GM19397 (cell line): ENCODE measurements around the gene RABEP2.
"Not testable (repeated sequence)": the region's sequence is repeated elsewhere in the genome, so short reads cannot be mapped to it uniquely, and the experiment has no call there.

ENCODE experiments used
- ATAC-seq: cut with Tn5 transposase; IDR thresholded peaks from one replicate; pipeline ENCODE4 v1.9.1; 2021; ENCODE audit warnings: mild to moderate bottlenecking, moderate library complexity; ENCODE audit not compliant: unreplicated experiment

The RABEP2 gene, protein sequence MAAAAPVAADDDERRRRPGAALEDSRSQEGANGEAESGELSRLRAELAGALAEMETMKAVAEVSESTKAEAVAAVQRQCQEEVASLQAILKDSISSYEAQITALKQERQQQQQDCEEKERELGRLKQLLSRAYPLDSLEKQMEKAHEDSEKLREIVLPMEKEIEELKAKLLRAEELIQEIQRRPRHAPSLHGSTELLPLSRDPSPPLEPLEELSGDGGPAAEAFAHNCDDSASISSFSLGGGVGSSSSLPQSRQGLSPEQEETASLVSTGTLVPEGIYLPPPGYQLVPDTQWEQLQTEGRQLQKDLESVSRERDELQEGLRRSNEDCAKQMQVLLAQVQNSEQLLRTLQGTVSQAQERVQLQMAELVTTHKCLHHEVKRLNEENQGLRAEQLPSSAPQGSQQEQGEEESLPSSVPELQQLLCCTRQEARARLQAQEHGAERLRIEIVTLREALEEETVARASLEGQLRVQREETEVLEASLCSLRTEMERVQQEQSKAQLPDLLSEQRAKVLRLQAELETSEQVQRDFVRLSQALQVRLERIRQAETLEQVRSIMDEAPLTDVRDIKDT

DNA sequence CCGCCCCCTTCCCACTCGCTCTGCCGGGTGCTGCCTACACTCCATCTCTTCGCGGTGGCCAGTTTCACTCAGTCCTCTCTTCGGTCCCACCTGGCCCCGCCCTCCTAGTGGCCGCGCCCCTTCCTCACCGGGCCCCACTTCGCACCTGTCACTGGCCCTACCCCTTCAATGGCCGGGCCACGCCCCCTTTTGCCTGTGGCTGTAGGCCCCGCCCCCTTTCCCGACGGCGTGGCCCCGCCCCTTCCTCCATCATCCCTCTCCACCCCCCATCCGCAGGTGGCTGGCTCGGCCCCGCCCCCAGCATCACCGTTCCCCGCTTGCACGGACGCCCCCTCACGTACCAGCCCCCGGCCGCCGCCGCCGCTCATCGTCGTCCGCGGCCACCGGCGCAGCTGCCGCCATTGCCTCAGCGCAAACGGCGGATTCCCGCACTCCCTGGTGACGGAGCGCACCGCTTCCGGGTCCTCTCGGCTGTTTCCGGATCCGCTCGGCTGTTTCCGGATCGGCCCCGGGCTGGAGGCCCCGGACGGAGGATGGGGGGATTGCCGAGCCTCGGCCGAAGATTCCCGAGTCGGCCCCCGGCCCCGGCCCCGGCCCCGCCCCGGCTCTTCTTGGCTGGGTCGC is at the start of gene RABEP2:
Gene RABEP2, minus strand, starts transcription at position 477 of the 624 bp plus-strand sequence. Its CDS starts 75 bp downstream, at position 402.
- ATAC-seq: peak; percentile 61

DNA sequence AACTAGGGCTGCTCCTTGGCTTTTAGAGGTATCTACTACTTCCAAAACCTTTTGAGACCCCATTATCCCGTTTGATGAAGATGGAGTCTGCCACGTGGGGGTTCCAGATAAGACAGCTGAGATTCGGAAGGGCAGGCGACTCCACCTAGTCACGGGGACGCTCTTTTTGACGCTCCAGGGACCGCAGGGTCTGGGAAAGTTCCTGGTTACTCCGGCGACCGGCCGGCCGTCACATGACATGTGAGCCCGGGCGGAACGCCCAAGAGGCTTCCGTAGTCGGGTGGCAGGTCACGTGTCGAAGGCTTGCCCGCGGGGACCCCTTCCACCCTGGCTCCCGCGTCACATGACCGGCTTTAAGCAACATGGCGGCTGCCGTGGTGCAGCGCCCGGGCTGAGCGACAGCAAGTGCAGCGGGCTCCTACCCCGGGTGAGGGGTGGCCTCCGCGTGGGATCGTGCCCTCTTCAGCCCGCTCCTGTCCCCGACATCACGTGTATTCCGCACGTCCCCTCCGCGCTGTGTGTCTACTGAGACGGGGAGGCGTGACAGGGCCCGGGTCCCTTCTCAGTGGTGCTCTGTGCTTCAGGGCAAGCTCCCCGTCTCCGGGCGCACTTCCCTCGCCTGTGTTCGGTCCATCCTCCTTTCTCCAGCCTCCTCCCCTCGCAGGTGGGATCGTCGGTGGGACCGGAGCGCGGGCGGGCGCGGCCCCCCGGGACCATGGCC is 49.6 kb upstream of the RABEP2 start, which contains the start of gene SPNS1:
Gene SPNS1, plus strand, starts transcription at position 342 of the 721 bp plus-strand sequence. Its CDS starts 374 bp downstream, at position 716.
- ATAC-seq: peak; percentile 84

DNA sequence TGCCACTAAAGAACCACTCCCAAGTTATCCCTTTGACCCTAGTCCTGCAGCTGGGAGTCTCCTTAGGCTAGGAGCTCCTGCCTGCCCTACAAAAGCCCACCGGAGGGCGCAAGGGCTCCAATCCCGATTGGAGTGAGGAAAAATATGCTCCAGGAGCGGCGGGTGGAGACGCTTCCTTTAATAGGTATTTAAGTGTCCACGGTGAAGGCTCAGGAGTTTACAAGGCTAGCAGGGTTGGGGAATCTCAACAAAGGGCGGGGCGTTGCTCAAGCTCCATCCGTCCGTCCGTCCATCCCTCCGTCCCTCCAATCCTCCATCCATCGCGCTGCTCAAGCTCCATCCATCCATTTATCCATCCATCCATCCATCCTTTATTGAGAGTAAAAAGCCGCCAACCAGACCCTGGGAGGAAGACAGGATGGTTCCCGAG is 49.0 kb upstream of the RABEP2 start:
- peak; percentile 6 for ATAC-seq

DNA sequence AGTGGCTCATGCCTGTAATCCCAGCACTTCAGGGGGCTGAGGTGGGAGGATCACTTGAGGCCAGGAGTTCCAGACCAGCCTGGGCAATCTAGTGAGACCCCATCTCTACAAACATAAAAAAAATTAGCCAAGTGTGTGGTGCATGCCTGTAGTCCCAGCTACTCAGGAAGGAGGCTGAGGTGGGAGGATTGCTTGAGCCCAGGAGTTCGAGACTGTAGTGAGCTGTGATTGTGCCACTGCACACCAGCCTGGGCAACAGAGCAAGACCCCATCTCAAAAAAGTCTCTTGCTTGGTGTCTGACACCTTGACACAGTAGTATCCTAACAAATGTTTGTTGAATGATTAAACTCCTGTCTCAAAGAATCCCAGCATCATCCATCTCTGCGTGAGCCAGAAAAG is 44.7 kb upstream of the RABEP2 start:
- not testable (repeated sequence) for ATAC-seq

DNA sequence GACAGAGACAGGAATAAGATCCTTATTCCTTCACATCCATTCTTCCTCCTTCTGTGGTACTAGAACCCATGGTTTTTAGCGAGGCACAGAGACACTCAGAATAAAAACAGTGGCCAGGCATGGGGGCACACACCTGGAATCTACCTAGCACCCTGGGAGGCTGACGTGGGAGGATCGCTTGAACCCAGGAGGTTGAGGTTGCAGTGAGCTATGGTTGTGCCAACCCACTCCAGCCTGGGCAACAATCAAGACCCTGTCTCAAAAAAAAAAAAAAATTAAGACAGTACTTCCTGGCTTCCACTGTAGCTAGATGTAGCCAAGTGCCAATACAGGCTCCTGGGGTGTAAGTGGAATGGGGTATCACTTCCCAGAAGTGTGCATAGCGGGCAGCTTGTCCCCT is 42.1 kb upstream of the RABEP2 start:
- ATAC-seq: no peak

DNA sequence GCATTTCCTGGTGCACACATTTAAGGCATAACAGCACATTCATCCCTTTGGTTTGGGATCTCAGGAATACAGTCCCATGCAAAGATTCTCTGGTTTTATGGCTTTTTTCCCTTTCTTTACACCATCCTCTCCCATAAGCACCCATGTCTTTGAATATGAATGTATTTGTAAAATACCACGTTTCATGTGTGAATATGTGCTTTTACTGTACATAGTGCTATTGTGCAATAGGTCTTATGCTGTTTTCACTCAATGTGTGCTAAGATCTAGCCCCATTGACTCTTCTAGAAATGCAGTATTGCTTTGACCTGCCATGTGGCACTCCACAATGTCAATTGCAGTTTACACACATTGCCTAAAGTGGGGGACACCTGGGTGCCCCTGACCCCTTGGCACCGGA is 39.5 kb upstream of the RABEP2 start:
- ATAC-seq: no peak

DNA sequence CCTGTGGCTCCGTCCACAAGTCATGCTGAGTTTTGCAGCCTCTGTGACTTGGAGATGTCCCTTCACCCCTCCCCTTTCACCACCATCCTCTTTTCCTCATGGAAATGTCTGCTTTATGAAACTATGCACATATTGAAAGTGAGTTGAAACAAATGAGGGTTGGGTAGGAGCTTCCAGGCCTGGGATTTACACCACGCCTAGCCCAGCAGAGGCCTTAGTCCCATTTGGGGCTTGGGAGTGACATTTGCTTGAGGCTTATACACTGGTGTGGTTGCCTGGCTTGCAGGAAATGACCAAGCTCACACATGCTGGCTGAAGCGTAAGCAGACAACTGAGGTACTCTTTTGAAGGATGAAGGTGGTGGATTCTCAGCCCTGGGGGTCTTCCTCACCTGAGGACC is 39.0 kb upstream of the RABEP2 start:
- no peak for ATAC-seq

DNA sequence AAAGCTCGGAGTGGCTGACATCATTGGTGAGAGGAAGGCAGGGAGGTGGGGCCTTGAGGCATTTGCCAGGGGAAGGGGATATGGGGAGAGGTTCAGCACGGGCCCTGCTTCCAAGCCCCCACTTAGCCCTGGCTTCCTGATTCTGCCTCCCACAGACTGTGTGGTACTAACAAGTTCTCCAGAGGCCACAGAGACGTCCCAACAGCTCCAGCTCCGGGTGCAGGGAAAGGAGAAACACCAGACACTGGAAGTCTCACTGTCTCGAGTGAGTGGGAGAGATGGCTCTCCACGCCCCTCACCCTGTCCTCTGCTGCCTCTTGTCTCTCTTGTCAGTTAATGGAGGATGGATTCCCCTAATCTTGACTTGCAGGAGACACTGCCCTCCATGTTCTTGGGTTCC is 33.8 kb upstream of the RABEP2 start:
- no peak for ATAC-seq

DNA sequence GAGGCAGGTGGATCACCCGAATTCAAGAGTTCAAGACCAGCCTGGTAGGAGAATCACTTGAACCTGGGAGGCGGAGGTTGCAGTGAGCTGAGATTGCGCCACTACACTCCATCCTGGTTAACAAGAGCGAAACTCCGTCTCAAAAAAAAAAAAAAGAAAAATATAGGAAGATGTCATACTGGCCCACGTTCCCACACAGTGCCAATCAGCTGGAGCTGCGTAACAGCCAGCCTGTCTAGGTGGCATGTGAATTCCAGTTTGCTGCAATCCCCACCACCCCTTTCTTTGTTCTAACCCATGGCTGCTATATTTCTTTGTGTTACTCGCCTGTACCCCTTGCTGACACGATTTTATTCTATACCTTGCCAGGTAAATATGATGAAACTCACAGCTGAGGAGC is 33.2 kb upstream of the RABEP2 start:
- ATAC-seq: no peak

DNA sequence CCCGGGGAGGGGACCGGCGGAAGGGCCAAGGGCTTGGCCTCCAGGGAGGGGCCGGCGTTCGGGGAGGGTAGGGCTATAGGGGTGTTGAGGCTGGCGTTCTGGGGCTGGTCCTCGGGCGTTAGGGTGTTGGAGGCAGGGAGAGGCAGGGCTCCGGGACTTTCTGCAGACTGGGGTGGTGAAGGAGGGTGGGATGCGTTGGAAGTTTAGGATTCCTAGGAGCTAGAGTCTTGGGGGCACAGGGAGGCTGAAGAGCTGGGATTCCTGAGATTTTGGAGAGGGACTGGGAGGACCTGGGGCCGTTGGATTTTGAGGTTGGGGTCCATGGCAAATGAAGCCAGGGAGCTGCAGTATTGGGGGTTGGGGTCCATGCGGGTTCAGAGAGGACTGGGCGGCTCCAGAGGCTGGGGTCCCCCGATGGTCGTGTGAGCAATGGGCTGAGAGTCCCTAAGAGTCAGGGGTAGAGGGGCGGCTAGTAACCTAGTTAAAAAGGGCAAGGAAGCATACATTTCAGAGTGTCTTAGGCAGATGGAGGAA is 26.4 kb upstream of the RABEP2 start:
- no peak for ATAC-seq

DNA sequence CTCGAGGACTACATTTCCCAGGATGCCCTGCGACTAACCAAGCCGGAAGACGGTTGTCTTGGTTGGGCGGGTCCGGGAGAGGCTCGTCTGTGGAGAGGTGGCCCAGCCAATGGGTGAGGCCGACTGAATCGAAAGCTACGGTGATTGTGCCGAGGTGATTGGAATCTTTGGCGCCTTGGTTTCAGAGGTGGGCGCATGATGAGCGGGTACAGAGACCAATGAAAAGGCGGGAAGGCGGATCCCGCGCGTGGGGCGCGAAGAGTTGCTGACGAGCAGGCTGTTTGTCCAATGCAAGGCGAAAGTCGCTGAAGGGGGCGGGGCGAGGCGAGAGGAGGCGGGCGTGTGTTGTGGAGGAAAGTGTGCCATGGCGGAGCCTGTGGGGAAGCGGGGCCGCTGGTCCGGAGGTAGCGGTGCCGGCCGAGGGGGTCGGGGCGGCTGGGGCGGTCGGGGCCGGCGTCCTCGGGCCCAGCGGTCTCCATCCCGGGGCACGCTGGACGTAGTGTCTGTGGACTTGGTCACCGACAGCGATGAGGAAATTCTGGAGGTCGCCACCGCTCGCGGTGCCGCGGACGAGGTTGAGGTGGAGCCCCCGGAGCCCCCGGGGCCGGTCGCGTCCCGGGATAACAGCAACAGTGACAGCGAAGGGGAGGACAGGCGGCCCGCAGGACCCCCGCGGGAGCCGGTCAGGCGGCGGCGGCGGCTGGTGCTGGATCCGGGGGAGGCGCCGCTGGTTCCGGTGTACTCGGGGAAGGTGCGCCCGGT is 25.8 kb upstream of the RABEP2 start, which contains the start of gene NFATC2IP:
Gene NFATC2IP, plus strand, starts transcription at position 290 of the 762 bp plus-strand sequence. Its CDS starts 75 bp downstream, at position 365.
- ATAC-seq: peak; percentile 89

DNA sequence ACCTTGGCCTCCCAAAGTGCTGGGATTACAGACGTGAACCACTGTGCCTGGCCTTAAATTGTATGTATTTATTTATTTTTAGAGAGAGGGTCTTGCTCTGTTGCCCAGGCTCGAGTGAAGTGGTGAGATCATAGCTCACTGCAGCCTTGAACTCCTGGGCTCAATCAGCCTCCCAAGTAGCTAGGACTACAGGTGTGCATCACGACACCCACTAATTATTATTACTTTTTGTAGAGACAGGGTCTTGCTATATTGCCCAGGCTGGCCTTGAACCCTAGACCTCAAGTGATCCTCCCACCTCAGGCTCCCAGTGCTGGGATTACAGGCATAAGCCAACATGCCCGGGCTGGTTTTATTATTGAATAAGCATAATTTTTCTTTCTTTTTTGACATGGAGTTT is 21.6 kb upstream of the RABEP2 start:
- ATAC-seq: no peak

DNA sequence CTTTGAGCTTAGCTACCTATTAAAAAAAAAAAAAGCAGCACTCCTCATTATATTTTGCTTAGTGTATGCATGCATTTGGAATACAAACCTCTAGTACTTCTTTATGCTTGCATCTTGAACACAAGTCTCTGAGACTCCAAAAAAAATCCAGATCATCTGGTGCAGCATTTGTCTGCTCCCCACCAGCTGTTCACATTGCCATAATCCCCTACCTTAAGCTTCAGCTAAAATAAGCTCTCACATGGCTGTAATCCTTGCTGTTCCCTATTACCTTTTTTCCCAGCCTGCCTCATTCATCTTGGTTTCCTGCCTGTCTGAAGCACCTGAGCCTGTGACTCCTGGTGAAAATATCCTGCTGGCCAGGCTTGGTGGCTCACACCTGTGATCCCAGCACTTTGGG is 18.2 kb upstream of the RABEP2 start:
- ATAC-seq: no peak

DNA sequence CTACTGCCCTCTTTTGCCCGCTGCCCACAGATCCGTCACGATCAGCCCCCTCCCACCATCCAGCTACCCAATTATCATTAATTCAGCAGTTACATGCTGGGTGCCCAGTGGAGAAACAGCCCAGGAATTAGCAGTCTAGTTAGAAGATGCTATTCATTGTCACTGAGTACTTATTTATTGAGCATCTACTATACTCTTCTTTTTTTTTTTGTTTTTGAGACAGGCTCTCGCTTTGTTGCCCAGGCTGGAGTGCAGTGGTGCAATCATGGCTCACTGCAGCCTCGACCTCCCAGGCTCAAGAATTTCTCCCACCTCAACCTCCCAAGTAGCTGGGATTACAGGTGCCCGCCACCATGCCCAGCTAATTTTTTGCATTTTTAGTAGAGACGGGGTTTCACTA is 14.8 kb upstream of the RABEP2 start:
- not testable (repeated sequence) for ATAC-seq

DNA sequence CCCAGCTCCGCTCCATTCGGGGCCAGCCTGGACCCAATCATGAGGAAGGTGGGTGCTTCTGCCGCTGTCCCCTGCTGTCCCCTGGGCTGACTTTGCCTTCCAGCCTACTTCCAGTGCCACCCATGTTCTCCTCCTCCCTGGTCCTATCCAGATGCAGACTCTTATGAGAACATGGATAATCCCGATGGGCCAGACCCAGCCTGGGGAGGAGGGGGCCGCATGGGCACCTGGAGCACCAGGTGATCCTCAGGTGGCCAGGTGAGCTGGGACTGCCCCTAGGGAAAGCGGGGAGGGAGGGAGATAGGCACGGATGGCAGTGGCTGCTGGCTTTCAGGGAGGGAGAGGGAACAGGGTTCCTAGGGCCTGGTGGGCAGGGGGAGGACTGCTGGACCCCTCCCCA is 13.7 kb upstream of the RABEP2 start:
- ATAC-seq: no peak

DNA sequence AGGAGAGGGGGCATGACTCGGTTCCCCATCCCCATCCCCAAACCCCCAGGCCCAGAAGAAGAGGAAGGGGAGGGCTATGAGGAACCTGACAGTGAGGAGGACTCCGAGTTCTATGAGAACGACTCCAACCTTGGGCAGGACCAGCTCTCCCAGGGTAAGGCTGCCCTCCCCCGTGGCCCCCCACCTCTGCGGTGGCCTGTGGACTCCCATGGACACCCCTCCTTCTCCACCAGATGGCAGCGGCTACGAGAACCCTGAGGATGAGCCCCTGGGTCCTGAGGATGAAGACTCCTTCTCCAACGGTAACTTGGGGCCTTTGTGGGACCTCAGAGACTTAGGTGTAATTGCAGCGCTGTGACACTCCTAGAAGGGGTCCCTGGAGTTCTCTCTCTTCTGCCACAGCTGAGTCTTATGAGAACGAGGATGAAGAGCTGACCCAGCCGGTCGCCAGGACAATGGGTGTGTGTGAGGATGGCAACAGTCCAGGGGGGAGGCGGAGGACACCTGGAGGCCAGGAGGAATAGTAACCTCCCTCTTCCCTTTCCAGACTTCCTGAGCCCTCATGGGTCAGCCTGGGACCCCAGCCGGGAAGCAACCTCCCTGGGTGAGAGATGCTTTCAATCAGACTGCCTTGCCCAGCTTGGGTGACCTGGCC is 12.3 kb upstream of the RABEP2 start:
- no peak for ATAC-seq

DNA sequence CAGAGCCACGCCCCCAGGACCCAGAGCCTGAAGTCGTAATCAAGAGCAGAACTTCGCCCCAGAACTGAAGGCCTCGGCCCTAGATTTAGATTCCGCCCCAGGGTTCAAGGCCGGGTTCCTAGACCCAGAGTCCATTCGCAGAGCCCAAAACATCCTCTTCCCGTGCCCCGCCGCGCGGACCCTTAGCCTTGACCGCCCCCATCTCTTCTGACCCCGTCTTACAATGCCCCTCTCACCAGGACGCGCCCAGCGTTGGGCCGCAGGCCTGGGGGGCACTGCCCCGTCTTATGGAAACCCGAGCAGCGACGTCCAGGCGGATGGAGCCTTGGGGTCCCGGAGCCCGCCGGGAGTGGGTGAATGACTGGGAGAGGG is 11.7 kb upstream of the RABEP2 start:
- no peak for ATAC-seq

DNA sequence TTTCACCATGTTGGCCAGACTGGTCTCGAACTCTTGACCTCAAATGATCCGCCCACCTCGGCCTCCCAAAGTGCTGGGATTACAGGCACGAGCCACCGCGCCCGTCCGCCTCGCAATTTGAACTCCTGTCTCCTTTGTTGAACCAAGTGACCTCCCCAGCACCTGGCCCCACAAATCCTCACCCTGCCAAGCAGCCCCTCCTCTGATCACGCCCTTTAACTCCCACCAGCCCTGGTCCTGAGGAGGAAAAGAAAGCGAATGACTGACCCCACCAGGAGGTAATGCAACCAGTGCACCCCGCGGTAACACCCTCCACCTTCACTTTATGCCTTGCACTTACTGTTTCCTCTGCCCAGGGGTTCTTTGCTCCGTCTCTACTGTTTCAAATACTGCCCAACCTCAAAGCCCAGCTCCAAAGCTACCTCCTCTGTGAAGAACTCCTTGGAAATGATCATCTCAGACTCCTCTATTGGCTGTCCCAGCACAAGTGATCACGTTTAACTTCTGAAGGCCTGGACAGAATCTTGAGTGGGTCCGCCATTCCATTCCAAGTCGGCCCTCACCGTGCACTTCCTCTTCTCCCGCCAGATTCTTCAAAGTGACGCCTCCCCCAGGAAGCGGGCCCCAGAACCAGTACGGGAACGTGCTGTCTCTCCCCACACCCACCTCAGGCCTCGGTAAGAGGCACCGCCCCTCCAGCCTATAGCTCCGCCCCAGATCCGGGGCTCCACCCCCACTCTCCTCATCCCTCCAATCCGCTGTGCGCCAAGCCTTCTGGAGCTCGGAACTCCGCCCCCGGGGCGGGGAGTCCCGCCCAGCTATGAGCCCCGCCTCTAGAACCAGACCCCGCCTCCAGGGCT is 11.1 kb upstream of the RABEP2 start:
- ATAC-seq: peak; percentile 72

DNA sequence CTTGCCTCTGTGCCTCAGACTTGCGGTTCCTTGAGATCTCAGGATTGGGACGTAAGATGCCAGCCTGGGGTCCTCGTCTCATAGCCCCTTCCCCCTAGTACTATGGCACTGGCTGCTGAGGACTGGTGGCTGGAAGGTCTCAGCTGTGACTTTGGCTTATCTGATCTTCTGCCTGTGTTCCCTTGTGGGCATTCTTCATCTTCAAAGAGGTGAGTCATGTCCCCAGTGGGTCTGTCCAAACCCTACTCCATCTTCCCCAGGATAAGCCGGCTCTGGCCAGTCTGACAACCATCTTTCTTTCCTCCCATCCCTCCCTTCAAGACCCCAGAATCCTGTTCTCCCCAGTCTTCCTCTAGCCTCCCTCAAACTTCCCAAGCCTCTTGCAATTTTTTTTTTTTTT is 10.3 kb upstream of the RABEP2 start:
- no peak for ATAC-seq
